ENCODE measurements around the gene TMIGD1.
A peak's percentile ranks its signal among the peaks of the same experiment; 100 is the strongest.
"Not testable (repeated sequence)": the region's sequence is repeated elsewhere in the genome, so short reads cannot be mapped to it uniquely, and the experiment has no call there.

Gene TMIGD1

GRCh38 chr17:30361766-30362279, 28.0 kb upstream of the TMIGD1 start:
- no peak for DNase-seq
- intact Hi-C loops (cut with DNase I): no loop called here

DNA sequence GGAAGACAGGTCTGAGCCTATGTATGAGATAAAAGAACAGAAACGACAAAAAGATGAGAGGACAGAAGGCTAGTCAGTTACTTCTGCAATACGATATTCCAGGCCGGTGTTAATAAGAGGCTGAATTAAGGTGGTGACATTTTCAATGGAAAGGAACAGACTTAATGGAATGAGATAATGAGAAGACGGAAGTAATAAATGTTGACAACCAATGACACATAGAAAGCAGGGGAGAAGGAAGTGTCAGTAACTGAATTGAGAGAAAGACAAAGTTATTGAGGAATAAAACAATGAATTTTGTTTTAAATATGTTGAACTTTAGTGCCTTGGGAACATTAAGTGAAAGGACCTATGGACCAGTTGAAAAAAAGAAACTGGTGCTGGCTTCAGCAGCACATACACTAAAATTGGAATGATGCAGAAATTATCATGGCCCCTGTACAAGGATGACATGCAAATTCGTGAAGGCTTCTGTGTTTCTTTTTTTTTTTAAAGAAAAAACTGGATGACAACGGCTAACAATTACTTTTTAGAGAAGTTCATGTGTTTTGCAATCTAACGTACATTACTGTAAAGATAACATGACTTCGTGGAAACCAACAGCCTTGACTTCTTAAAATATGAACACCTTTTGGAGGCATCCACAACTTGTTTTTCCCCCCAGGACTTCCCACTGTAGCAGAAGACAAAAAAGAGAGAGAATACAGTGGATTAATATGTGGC, 26.4 kb upstream of the TMIGD1 start:
- no peak for DNase-seq
- intact Hi-C loops (cut with DNase I): no loop called here

DNA sequence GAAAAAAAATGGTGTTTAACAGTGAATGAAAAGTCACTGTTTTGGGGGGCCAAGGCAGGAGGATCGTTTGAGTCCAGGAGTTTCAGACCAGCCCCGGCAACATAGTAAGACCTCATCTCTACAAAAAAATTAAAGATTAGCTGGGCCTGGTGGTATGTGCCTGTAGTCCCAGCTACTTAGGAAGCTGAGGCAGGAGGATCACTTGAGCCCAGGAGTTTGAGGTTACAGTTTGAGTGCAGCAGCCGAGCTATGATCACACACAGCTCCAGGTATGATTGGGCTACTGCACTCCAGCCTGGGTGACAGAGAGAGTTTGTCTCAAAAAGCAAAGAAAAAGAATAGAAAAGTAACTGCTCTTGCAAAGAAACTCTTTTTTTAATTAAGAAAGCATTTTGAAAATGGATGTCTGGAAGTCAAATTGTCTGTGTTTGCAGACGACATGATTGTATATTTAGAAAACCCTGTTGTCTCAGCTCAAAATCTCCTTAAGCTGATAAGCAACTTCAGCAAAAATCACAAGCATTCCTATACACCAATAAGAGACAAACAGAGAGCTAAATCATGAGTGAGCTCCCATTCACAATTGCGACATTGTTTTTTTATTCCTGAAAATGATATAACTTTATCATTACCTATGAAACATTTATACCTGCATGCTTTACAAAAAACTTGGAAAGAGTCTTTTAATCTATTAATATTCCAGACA, 24.4 kb upstream of the TMIGD1 start:
- intact Hi-C loops (cut with DNase I): no loop called here
- DNase-seq: no peak

GRCh38 chr17:30357476-30357875, 23.6 kb upstream of the TMIGD1 start:
- no peak for DNase-seq
- intact Hi-C loops (cut with DNase I): no loop called here

DNA sequence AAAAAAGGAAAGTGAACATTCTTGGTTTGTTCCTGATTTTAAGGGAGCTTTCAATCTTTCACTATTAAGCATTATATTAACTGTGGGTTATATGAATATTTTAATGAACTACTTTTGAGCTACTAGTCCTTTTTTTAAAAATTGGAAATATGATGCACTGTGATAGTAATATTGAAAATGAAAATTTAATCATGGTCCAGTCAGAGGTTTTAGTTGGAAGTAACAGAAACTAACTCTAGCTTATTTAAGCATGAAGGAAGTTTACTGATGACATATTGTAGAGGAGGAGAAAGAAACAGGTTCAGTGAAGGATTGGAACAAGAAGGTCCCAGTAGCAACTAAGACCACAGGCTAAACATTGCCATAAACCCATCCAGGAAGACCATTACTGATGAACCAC, 20.8 kb upstream of the TMIGD1 start:
- intact Hi-C loops (cut with DNase I): no loop called here
- DNase-seq: no peak

- no peak for DNase-seq
- intact Hi-C loops (cut with DNase I): no loop called here
Observed at GRCh38 chr17:30352240-30352814, 18.5 kb upstream of the TMIGD1 start.

DNA sequence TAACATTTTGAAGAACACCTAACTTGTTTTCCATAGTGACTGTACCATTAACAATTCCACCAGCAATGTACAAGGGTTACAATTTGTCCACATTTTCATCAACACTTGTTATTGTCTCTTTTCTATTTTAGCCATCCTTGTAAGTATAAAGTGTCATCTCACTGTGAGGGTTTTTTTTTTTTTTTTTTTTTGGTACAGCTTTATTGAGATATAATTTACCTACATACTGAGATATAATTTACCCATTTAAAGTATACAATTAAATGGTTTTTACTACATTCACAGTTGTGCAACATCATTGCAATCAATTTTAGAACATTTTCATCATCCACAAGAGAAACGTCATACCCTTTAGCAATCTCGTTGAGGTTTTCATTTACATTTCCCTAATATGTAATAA, 17.9 kb upstream of the TMIGD1 start:
- DNase-seq: no peak
- intact Hi-C loops (cut with DNase I): no loop called here

GRCh38 chr17:30351263-30351662, 17.4 kb upstream of the TMIGD1 start:
- intact Hi-C loops (cut with DNase I); DNase-seq: not testable (repeated sequence)

GRCh38 chr17:30349252-30349651, 15.4 kb upstream of the TMIGD1 start:
- intact Hi-C loops (cut with DNase I): no loop called here
- no peak for DNase-seq

DNA sequence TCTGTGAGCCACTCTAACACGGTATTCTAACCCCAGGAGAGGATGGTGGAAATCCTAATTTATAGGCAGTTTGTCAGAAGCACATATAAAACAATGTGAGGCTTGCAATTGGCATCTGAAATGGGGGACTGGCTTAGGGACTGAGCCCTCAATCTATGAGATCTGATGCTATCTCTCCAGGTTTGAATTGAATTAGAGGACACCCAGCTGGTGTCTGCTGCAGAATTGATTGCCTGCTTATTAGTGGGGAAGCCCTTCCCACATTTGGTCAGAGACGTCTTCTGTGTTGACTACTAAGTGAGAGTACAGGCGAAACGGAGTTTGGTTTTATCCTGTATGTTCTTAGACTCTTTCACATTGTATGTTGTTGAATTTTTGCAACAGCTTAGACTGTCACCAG, 13.6 kb upstream of the TMIGD1 start:
- DNase-seq: no peak
- intact Hi-C loops (cut with DNase I): no loop called here

DNA sequence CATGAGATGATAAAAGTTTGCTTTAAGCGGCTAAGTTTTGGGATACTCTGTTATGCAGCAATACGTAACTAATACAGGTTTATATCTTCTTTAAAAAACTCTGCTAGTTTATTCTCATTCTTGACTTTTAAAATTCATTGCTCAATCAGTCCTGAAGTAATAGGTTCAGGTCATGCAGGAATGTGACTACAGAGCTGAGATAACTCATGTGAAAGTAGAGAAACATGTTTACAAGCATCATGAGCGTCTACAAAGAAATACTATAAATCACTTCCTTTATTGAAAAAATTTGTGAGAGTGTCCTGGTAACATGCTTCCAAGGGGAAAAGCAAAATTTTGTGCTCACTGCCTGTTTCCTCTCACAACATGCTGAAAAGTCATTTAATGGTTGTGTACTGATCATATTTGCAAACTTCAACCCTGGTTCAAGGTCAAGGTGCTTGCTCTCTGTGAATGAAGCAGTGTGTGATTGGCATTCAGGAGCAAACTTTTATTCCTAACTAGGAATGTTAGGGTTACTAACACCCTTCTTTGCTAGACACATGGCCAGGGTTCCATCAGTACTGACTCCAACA, 12.5 kb upstream of the TMIGD1 start:
- intact Hi-C loops (cut with DNase I): no loop called here
- no peak for DNase-seq

GRCh38 chr17:30345527-30346075, 11.7 kb upstream of the TMIGD1 start:
- DNase-seq: no peak
- intact Hi-C loops (cut with DNase I): no loop called here

DNA sequence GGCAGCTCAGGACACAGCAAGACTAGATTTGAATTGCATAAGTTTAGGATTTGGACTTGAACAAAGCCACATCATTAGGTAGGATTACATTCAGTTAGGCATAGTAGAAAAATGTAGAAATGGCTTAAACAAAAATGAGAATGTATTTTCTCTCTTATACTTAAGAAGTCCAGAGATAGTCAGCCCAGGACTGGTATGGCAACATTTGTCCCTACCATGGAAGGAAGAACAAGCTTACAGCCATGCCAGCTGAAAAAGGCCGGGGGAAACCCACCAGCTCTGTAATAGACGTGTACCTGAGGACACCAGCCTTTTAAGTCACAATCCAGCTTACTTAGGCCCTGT, 11.2 kb upstream of the TMIGD1 start:
- no peak for DNase-seq
- intact Hi-C loops (cut with DNase I): no loop called here

- intact Hi-C loops (cut with DNase I): loop anchor here (5.0 kb wide), 1 partner anchor 33 kb away; the partner anchor contains the start of gene CPD
- DNase-seq: peak; percentile 11 to 83 (median 60)
Observed at GRCh38 chr17:30344283-30345088, 10.6 kb upstream of the TMIGD1 start.

GRCh38 chr17:30343796-30344195, 9.9 kb upstream of the TMIGD1 start:
- intact Hi-C loops (cut with DNase I): loop anchor here (5.0 kb wide), 1 partner anchor 34 kb away; the partner anchor contains the start of gene CPD
- DNase-seq: no peak

DNA sequence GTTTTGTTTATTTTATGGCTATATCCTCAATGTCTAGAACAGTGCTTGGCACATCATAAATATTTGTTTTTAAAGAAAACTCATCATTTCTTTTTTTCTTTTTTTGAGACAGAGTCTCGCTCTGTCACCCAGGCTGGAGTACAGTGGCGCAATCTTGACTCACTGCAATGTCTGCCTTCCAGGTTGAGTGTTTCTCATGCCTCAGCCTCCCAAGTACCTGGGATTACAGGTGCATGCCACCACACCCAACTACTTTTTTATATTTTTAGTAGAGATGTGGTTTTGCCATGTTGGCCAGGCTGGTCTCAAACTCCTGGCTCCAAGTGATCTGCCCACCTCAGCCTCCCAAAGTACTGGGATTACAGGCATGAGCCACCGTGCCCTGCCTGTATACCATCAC, 9.4 kb upstream of the TMIGD1 start:
- intact Hi-C loops (cut with DNase I): loop anchor here (5.0 kb wide), 1 partner anchor 34 kb away; the partner anchor contains the start of gene CPD
- not testable (repeated sequence) for DNase-seq

DNA sequence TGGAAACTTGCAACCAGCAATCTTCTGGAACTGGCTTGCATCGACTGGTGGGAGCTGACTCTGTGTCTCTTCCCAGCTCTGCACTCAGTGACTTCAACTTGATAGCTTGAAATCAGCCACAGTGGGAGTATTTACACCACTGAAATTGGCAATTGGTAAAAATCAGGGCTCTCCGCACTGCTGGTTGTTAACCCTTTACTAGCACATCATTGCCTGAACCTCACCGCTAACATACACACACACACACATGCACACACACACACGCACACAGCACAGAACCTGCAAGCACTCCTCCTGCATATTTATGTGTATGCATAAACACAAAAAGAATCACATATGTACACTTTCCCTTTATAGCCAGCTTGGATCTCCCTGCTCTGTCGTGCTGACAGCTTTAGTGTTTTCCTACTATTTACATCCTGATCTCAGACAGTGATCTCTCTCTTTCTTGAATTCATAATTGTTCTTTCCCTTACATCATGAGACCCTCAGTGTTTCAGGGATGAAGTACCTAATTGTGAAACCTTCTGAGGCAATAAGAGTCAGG, 7.9 kb upstream of the TMIGD1 start:
- no peak for DNase-seq
- intact Hi-C loops (cut with DNase I): loop anchor here (5.0 kb wide), 1 partner anchor 36 kb away; the partner anchor contains the start of gene CPD

DNA sequence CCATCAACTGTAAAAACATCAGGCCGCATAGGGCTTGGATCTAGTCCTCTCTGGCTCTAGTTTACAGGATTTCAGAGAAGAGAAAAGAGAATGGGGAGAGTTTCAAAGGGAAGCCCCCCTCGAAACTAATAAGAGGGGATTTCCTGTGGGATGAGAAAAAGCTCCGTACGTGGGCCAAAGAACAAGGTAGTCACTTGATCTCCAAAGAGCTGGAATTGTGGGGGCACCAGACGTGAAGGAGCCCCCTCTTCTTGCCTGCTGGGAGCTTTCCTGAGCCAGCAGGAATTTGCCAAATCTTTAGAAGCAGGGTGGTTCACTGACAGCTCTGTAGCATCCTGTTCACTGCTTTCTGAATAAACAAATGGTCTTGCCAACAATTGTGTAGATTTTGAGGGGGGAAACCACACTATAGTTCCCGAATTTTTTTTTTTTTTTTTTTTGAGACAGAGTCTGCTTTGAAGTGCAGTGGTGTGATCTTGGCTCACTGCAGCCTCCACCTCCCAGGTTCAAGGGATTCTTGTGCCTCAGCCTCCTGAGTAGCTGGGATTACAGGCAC, 7.0 kb upstream of the TMIGD1 start:
- intact Hi-C loops (cut with DNase I): loop anchor here (5.0 kb wide), 1 partner anchor 36 kb away; the partner anchor contains the start of gene CPD

More for the DNA sequence above, 7.0 kb upstream of the TMIGD1 start:
- DNase-seq: no peak
